ENCODE results near the gene NECTIN2. TPM values are rescaled to one million over a fixed set of nuclear protein-coding genes. Genes with fewer than 3 reads are reported as not detected.
A peak's percentile ranks its signal among the peaks of the same experiment; 100 is the strongest.

NECTIN2 gene
- polyA plus RNA-seq, 3 donors = 5.6 to 18.2 (median 9.3) TPM

DNA sequence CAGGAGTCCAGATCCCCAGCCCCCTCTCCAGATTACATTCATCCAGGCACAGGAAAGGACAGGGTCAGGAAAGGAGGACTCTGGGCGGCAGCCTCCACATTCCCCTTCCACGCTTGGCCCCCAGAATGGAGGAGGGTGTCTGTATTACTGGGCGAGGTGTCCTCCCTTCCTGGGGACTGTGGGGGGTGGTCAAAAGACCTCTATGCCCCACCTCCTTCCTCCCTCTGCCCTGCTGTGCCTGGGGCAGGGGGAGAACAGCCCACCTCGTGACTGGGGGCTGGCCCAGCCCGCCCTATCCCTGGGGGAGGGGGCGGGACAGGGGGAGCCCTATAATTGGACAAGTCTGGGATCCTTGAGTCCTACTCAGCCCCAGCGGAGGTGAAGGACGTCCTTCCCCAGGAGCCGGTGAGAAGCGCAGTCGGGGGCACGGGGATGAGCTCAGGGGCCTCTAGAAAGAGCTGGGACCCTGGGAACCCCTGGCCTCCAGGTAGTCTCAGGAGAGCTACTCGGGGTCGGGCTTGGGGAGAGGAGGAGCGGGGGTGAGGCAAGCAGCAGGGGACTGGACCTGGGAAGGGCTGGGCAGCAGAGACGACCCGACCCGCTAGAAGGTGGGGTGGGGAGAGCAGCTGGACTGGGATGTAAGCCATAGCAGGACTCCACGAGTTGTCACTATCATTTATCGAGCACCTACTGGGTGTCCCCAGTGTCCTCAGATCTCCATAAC is 59.5 kb downstream of the NECTIN2 start, which contains the start of gene APOE:
Gene APOE, plus strand, starts transcription at position 360 of the 724 bp plus-strand sequence. CDS start 829 bp downstream, outside the sequence.
- Histone ChIP-seq H3K4me1 (ENCODE audit: control insufficient read depth in 1 of 2, insufficient read depth in 2 of 2, low read length in 2 of 2) (peaks cover 0 to 11% of the 10 kb centered on the region in 2 donors), H3K4me2 (replicated peaks; ENCODE audit: extremely low read depth, low read length, poor library complexity, severe bottlenecking) (peak within 1 kb of the TSS; percentile 11), H3K36me3 (replicated peaks in 1 of 2; ENCODE audit: control insufficient read depth in 1 of 2, insufficient read depth in 2 of 2, low read length in 2 of 2) (peaks cover 19 to 25% of the 10 kb centered on the region in 2 donors), H3K4me3 (replicated peaks in 1 of 3; ENCODE audit: low read depth in 2 of 3, low read length in 3 of 3) (no peak within 1 kb of the TSS), H3K9ac (ENCODE audit: insufficient read depth, low read length, poor library complexity, severe bottlenecking) (no peak within 1 kb of the TSS), H3K27me3 (ENCODE audit: control insufficient read depth in 2 of 2, insufficient read depth in 2 of 2, low read length in 2 of 2) (peaks cover 5 to 26% of the 10 kb centered on the region in 2 donors), H2AFZ (ENCODE audit: insufficient read depth, low read depth, low read length, poor library complexity, severe bottlenecking) (no peak within 1 kb of the TSS), H4K20me1 (ENCODE audit: insufficient read depth, low read length) (no peaks in the 10 kb centered on the region), H3K27ac (ENCODE audit: low read depth in 1 of 2, low read length in 2 of 2) (no peak within 1 kb of the TSS), H3K79me2 (ENCODE audit: insufficient read depth, low read length) (no peaks in the 10 kb centered on the region), H3K9me3 (replicated peaks in 1 of 2; ENCODE audit: control insufficient read depth in 1 of 2, insufficient read depth in 1 of 2, low read length in 2 of 2) (no peaks in the 10 kb centered on the region)
- H3K36me3 Mint-ChIP-seq = peaks cover 21 to 24% of the 10 kb centered on the region in 2 donors
- no peak for DNase-seq
- WGBS (ENCODE audit: insufficient coverage) = 0% methylated on average over 15 of the region's 20 CpGs
- H3K27ac Mint-ChIP-seq = no peak within 1 kb of the TSS
- peaks cover 0 to 9% (median 2%) of the 10 kb centered on the region in 7 donors for H3K9me3 Mint-ChIP-seq
- peaks cover 11% of the 10 kb centered on the region for H3K4me1 Mint-ChIP-seq
- TF ChIP-seq, protein P1, sequence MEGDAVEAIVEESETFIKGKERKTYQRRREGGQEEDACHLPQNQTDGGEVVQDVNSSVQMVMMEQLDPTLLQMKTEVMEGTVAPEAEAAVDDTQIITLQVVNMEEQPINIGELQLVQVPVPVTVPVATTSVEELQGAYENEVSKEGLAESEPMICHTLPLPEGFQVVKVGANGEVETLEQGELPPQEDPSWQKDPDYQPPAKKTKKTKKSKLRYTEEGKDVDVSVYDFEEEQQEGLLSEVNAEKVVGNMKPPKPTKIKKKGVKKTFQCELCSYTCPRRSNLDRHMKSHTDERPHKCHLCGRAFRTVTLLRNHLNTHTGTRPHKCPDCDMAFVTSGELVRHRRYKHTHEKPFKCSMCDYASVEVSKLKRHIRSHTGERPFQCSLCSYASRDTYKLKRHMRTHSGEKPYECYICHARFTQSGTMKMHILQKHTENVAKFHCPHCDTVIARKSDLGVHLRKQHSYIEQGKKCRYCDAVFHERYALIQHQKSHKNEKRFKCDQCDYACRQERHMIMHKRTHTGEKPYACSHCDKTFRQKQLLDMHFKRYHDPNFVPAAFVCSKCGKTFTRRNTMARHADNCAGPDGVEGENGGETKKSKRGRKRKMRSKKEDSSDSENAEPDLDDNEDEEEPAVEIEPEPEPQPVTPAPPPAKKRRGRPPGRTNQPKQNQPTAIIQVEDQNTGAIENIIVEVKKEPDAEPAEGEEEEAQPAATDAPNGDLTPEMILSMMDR (IDR thresholded peaks at IDR 0.05) = no peak
- H3K27me3 Mint-ChIP-seq (ENCODE audit: low read depth in 3 of 3) = peaks cover 27 to 36% (median 34%) of the 10 kb centered on the region in 3 donors
- H3K4me3 Mint-ChIP-seq = peak within 1 kb of the TSS; percentile 29 to 81
- intact Hi-C loops (cut with micrococcal nuclease) = no loop called here

DNA sequence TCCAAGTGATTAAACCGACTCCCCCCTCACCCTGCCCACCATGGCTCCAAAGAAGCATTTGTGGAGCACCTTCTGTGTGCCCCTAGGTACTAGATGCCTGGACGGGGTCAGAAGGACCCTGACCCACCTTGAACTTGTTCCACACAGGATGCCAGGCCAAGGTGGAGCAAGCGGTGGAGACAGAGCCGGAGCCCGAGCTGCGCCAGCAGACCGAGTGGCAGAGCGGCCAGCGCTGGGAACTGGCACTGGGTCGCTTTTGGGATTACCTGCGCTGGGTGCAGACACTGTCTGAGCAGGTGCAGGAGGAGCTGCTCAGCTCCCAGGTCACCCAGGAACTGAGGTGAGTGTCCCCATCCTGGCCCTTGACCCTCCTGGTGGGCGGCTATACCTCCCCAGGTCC is 61.5 kb downstream of the NECTIN2 start:
- no peak for DNase-seq
- H3K27ac Mint-ChIP-seq = no peak overlapping the region
- H3K4me1 ChIP-seq (ENCODE audit: control insufficient read depth in 1 of 2, insufficient read depth in 2 of 2, low read length in 2 of 2) = peaks cover 10 to 18% of the 10 kb centered on the region in 2 donors
- TF ChIP-seq, protein P1 (IDR thresholded peaks at IDR 0.05) = no peak
- no peak overlapping the region for H2AFZ ChIP-seq (ENCODE audit: insufficient read depth, low read depth, low read length, poor library complexity, severe bottlenecking)
- intact Hi-C loops (cut with micrococcal nuclease) = no loop called here
- WGBS (ENCODE audit: insufficient coverage) = 97% methylated on average over 12 of the region's 12 CpGs
- H3K36me3 Mint-ChIP-seq = peaks cover 4 to 5% of the 10 kb centered on the region in 2 donors
- no peak overlapping the region for H3K4me2 ChIP-seq (replicated peaks; ENCODE audit: extremely low read depth, low read length, poor library complexity, severe bottlenecking)
- H3K27me3 ChIP-seq (ENCODE audit: control insufficient read depth in 2 of 2, insufficient read depth in 2 of 2, low read length in 2 of 2) = peaks cover 5 to 26% of the 10 kb centered on the region in 2 donors
- H3K9ac ChIP-seq (ENCODE audit: insufficient read depth, low read length, poor library complexity, severe bottlenecking) = peak overlapping the region; percentile 32
- no peaks in the 10 kb centered on the region for H3K9me3 ChIP-seq (replicated peaks in 1 of 2; ENCODE audit: control insufficient read depth in 1 of 2, insufficient read depth in 1 of 2, low read length in 2 of 2)
- H3K4me1 Mint-ChIP-seq = peaks cover 23% of the 10 kb centered on the region
- H3K9me3 Mint-ChIP-seq = peaks cover 0 to 9% (median 2%) of the 10 kb centered on the region in 7 donors
- H3K4me3 Mint-ChIP-seq = no peak overlapping the region
- peaks cover 29 to 37% (median 37%) of the 10 kb centered on the region in 3 donors for H3K27me3 Mint-ChIP-seq (ENCODE audit: low read depth in 3 of 3)
- H3K36me3 ChIP-seq (replicated peaks in 1 of 2; ENCODE audit: control insufficient read depth in 1 of 2, insufficient read depth in 2 of 2, low read length in 2 of 2) = peaks cover 6% of the 10 kb centered on the region in 2 donors
- H4K20me1 ChIP-seq (ENCODE audit: insufficient read depth, low read length) = no peaks in the 10 kb centered on the region
- no peak overlapping the region for H3K27ac ChIP-seq (ENCODE audit: low read depth in 1 of 2, low read length in 2 of 2)
- no peak overlapping the region for H3K4me3 ChIP-seq (replicated peaks in 1 of 3; ENCODE audit: low read depth in 2 of 3, low read length in 3 of 3)
- H3K79me2 ChIP-seq (ENCODE audit: insufficient read depth, low read length) = no peaks in the 10 kb centered on the region

Measured in CD14-positive monocyte (primary cell).